Prostate gland (tissue), 2 donors: Measurements from ENCODE around the gene TCF4.

Experiments
- POLR2A ChIP-seq: fragments of 450-650 bp; IDR thresholded peaks from one replicate; pipeline ENCODE4 v1.6.1; 2016; ENCODE audit warnings: antibody characterized with exemption, mild to moderate bottlenecking
- POLR2AphosphoS5 ChIP-seq: sonication (generic); formaldehyde crosslinking; IDR thresholded peaks from one replicate; pipeline ENCODE4 v1.6.1; 2017; ENCODE audit warnings: antibody characterized with exemption
- TF ChIP-seq, protein P1 (sequence below), 4 experiments: fragments of 200-600 bp in 2 of 4; fragments of 450-650 bp in 2 of 4; sonication (generic) in 2 of 4; IDR thresholded peaks; 1 replicate in 3 of 4; 2 replicates in 1 of 4; pipeline ENCODE4 v1.5.1; 2016 to 2019; ENCODE audit warnings: antibody characterized with exemption in 4 of 4, mild to moderate bottlenecking in 2 of 4, moderate library complexity in 2 of 4

DNA sequence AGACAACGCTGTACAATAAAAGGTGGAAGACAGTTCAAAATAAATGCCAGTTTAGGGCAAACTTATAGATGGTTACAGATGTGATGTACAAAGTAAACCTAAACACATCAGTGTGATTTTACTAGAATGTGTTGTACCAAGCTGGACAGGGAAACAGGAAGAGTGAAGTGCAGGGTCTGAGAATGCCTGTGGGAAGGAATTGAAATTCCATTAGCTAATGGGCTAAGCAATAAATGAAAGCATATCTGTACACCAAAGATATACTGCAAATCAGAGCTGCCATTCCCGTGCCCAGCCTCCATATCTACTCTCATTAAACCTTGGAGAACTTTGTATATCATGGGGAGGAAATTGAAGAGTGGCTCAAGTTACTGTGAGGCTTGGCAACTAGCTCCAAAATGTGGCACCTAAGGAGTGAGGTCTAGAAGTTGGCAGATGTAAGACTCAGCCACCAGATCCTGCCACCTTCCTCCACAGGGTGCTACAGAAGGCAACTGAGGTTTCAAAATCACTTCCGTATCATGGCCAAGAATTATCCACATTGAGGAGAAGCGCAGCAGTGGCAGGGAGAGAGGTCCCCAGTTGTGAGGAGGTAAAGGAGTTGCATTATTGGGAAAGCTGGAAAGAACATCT lies 277.8 kb downstream of the TCF4 start:
- TF ChIP-seq POLR2A (no peak), POLR2AphosphoS5 (no peak)
- TF ChIP-seq, protein P1, sequence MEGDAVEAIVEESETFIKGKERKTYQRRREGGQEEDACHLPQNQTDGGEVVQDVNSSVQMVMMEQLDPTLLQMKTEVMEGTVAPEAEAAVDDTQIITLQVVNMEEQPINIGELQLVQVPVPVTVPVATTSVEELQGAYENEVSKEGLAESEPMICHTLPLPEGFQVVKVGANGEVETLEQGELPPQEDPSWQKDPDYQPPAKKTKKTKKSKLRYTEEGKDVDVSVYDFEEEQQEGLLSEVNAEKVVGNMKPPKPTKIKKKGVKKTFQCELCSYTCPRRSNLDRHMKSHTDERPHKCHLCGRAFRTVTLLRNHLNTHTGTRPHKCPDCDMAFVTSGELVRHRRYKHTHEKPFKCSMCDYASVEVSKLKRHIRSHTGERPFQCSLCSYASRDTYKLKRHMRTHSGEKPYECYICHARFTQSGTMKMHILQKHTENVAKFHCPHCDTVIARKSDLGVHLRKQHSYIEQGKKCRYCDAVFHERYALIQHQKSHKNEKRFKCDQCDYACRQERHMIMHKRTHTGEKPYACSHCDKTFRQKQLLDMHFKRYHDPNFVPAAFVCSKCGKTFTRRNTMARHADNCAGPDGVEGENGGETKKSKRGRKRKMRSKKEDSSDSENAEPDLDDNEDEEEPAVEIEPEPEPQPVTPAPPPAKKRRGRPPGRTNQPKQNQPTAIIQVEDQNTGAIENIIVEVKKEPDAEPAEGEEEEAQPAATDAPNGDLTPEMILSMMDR (IDR thresholded peaks at IDR 0.05): no peak
